NCI-H774 (cell line): ENCODE results near the gene CPB2.

Experiments
- DNase-seq: peaks from one replicate; lab custom pipeline; 2025; lab: John Stamatoyannopoulos, UW

CPB2 gene

DNA sequence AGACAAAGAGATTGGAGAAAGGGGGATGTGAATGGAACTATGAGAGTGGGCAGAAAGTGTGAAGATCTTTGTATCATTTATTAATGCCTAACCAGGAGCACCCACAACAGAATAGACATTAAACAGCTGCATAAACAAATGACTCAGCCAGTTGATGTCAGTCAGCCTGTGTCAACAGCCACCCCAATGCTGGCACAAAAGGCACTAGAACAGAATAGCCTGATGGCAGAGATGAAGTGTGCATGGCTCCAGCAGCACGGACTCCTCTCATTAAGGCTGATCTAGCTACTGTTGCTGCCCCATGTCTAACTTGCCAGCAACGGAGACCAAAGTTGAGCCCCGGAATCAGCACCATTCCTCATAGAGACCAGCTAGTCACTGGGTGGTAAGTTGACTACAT lies 7.8 kb downstream of the CPB2 start:
- peak; percentile 75 for DNase-seq

DNA sequence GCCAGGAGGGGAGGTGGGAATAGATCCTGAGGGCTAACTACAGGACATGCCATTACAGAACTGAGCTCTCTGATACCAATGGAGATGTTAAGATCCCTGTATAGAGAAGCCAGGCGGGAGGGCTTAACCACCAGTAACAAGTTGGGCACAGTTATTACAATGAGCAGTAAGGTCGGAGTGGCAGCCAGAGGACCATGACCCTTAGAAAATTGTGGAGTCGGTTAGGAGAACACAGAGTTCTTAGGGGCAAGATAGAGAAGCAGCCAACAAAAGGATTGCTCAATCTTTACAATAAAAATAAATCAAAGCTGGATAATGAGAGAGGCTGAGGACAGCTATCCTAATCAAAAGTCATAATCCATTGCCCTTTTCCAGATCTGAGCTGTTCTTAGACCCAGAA lies 10.4 kb downstream of the CPB2 start:
- no peak for DNase-seq

DNA sequence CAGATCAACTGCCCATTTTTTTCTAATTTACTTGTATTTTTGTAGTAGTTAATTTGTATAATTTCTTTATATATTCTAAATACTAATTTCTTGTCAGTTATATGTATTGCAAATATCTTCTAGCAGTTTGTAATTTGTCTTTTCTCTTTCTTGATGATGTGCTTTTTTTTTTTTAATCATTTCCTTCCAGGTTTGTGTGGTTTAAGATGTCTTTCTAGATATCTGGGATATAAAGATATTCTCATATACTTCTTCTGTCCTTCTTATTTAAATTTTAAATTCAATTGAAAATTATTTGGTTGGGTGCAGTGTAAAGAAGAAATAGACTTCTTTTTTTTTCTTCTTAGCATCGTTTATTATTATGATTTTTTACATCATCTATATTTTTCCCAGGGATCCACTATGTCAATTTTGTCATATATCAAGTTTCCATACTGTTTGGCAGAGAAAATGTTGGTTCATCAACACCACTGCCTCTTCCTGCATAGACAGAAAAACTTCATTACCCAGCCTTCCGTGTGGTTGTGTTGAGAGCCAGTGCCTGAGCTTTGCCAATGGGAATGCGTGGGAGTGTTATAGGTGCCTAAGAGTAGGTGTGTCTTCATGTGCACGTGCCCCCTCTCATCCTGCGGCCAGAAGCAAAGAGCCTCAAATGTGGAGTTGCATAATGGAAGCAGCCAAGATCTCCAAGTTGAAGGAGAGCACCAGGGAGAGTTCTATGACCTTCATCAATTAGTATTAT lies 15.8 kb downstream of the CPB2 start:
- no peak for DNase-seq

DNA sequence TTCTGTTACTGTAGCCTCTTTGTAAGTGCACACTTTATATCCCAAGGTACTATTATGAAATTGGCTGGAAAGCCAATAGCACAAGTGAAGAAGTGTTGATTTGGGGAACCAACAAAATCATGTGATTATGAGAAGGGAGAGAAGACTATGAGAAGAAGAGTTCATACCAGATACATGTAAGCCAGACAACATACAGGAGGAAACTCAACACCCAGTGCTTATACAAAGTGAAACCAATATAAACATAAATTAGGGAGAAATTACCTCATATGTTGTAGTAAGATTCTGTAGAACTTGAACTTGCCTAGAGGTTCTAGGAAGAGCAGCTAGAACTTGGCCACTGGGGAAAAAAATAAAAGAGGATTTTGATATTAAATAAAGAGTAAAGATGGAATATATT lies 17.4 kb downstream of the CPB2 start:
- no peak for DNase-seq

DNA sequence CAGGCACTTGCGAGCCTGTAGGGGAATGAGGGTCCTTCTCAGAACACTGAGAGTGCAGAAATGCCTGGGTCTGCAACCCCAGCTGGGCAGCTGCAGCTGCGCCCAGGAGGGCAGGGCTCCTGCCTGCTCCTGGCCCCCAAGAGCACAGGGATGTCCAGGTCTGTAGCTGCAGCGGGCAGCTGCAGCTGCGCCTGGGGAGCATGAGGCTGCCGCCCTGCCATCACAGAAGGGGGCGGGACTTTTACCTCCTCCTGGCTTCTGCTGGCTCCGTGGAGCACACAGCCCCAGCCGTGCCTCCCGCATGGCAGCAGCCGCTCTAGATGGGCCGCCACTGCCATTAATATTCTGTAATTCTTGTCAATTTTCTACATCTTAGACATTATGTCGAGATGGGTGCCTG lies 17.8 kb downstream of the CPB2 start:
- no peak for DNase-seq

DNA sequence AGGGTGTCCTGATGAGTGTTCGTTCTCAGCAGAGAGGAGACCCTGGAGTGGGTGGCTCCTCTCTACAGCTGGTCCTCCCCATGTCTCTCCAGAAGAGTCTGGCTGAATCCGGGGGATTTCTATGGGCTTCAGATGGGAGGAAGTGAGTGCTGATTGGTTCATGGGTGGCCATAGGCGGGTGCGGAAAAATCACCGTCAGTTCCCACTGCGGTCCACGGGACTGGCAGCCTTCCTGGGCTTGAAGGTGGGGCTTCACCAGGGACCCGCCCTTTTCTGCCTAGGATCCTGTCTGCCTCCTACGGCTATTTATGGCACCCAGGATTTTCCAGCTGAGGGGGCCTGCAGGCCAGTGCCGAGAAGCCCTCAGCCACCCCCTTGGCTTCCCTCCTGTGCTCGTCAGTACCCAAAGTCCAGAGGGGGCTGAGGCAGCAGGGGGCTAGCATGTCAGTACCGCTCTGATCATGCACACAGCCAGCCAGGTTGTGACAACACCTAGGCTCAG lies 18.4 kb downstream of the CPB2 start:
- DNase-seq: no peak

DNA sequence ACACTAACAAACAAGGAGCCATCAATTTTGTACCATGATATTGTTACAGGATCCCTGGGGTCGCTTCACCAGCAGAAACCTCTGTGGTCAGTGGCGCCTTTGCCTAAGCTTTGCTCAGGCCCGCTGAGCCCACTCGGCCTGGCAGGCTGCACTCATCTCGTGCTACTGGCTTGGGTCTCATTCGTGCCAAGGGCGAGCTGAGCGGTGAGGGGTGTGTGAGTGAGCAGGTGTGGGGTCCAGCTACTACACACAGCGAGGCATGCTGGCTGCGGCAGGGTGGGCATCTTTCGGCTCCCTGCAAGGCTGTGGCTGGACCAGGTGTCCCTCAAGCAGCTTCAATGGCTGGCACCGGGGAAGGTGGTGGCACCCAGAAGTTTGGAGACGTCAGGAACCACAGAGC lies 19.1 kb downstream of the CPB2 start:
- DNase-seq: no peak

DNA sequence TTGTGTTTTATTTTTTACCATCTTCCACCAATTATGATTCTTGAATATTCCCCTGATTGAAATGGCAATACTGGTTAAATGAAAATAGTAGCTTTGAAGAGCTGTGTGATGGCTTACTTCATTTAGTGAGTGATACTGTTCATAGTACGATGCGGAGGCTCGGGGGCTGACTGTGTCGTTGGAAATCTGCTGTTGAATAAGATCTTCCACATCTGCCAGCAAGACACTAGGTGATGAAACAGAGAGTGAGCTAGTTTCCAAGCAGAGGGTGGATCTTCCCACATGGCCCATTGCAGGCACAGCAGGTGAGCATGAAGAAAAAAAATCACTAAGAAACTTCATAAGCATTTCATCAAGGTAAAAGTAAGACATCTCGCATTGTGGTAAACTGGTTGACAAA lies 22.5 kb downstream of the CPB2 start:
- no peak for DNase-seq

DNA sequence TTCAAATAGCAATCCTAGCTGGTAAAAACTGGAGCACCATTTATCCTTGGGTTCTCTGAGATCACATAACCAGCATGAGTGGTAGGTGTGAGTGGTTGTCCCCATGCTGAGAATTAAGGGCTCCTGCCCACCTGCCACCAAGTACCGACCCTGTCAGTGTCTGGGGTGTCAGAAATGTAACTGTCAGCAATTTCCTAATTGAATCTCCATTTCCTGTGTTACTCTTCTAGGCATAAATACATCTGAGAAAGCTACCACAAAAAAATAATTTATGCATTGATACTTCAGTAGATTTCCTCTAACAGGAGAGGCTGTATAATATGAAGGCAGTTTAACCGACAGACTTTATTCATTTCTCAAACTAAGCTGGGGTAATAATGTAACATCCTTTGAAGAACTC lies 25.1 kb downstream of the CPB2 start:
- no peak for DNase-seq

DNA sequence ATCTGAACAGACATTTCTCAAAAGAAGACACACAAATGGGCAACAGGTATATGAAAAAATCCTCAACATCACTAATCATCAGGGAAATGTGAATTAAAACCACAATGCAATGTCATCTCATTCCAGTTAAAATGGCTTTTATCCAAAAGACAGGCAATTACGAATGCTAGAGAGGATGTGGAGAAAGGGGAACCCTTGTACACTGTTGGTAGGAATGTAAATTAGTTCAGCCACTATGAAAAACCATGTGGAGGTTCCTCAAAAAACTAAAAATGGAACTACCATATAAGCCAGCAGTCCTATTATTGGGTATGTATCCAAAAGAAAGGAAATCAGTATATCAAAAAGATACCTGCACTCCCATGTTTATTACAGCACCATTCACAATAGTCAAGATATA lies 27.6 kb downstream of the CPB2 start:
- no peak for DNase-seq

DNA sequence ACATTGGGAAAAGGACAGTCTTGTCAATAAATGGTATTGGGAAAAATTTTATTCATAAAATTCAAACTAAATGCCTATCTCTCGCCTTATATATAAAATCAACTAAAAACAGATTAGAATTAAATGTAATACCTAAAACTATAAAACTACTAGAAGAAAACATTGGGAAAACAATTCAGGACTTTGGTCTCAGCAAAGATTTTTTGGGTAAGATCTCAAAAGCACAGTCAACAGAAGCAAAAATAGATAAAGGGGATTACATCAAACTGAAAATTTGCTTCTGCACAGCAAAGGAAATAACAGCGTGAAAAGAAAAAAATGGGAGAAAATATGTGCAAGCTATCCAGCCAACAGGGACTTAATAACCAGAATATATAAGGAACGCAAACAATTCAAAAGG lies 28.0 kb downstream of the CPB2 start:
- no peak for DNase-seq

DNA sequence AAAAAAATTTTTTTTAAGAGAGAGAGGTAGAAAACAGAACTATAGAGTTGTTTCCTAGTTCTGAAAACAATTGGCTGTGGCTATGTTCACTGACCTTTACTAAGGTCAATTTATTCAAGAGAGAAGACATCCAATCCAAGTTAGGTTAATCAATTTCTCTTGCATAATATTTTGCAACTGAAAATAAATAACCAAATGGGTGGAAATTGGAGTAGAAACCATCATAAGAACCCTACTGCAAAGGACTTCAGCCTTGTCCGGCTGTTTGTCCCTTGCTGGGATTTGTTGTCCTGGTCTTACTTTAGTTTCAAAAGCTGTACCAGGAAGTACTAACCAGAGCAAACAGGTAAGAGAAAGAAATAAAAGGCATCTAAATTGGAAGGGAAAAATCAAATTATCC lies 29.0 kb downstream of the CPB2 start:
- no peak for DNase-seq

DNA sequence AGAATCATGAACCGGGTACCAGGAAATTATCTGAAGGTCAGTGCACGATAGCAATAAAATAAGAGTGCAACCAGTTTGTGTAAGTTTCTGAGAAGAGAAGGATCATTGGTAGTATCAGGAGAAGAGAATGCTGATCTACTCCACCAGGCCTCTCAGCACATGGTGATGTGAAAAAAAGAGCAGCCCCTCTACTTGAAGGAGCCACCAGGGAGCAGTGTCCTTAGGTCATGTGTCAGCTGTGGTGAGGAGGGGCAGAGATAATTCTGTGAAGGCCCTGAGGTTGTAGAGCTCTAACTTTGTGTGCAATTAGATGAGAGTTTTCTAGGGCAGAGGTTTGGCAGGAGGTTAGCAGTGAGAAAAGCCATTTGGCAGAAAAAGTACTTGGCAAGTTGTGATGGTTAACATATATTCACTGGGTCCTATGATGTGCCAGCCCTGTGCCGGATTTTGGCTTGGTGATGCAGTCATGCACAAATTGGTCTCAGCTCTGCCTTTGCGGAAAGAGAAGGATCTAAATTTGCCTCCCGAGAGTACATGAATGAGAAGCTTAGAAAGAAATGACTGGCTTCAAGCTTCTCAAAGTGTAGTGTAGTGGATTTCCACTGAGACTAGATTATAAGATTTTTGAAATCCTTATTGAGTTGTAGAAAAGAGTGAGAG lies 33.1 kb downstream of the CPB2 start:
- no peak for DNase-seq

DNA sequence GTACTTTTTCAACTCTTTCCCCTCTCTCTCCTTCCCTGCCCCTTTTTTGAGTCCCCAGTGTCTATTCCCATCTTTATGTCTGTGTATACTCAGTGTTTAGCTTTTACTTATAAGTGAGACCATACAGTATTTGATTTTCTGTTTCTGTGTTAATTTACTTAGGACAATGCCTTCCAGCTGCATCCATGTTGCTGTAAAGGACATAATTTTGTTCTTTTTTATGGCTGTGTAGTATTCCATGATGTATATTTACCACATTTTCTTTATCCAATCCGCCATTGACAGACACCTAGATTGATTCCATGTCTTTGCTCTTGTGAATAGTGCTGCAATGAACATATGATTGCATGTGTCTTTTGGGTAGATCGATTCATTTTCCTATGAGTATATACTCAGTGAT lies 41.5 kb downstream of the CPB2 start:
- DNase-seq: no peak

DNA sequence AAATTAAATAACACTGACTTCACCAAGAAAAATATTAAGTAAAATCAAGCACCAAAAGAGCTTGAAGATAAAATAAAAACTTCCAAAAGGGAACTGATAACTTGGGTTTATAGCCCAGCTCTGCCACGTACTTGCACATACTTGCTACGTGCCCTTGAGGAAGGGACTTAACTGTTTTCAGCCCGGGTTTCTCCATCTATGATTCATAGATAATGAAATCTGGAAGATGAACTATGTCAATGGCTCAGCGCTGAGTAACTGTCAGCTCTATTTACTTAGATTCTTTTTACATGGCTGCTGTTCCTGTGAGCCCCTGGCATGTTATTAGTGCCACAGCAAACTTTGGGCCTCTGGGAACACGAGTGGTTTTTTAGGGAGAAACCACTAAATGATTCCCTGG lies 42.6 kb downstream of the CPB2 start:
- DNase-seq: no peak

DNA sequence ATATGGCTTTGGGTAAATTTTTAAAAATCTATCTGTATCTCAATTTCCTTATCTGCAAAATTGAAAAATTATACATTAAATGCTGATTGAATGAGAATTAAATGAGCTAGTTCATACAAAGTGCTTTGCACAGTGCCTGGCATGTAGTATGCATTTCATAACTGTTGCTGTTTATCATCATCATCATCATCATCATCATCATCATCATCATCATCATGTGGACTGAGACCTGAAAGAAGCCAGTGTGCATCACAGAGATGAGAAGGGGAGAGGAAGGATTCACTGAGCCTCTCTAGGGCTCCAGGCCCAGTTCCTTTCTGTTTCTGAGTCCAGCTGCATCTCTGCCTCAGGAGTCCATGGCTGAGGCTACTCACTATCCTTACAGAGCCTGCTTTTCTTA lies 45.4 kb downstream of the CPB2 start:
- DNase-seq: no peak

DNA sequence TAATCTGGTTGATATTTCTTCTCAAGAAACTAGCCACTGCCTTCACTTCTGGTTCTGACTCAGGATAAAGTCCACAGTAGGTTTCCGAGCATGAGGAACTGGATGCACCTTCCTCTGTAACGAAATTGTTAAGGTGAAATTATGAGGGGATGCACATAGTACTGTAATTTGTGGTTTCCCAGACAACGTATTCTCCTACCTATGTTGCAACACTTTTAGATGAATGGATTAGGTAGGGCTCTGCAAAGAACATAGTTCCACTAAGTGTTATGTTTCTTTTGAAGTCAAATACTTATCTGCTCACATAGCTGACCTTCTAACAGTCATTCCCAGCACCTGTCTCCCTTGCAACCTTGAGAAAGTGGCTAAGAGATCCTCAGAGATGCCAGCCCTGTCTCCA lies 46.6 kb downstream of the CPB2 start:
- no peak for DNase-seq

DNA sequence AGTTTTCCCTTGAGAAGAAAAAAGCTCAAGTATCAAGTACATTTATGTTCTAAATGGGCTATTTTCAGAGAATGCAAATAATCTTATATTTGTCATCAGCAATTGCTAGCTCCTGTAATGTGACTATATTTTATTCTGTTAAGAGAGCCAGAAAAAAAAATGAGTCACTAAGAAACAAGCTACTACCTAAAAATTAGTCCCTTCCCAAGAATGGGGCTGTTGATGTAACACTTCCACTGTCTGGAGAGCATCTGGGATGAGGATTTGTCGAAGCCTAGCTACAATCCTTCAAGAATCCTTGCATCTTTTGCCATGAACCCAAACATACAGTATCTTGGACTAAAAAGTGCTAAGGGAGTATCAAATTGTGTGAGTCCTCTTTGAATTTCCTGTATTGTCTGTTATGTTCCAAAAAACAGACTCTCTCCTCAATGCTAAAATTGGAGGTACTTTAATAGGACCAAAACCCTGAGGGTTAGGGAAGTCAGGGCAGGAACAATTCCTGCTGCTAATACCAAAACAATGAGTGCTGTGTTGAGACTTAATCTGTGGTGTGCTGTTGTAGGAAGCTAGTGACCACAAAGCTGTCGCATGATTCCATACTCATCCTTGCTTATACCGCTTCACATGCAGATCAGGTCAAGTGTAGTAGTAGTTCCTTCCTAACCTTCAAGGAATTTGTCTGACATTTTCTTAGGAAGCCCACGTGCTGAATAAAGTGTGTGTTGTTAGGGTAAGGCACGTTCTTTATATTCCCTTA lies 47.4 kb downstream of the CPB2 start:
- DNase-seq: no peak

DNA sequence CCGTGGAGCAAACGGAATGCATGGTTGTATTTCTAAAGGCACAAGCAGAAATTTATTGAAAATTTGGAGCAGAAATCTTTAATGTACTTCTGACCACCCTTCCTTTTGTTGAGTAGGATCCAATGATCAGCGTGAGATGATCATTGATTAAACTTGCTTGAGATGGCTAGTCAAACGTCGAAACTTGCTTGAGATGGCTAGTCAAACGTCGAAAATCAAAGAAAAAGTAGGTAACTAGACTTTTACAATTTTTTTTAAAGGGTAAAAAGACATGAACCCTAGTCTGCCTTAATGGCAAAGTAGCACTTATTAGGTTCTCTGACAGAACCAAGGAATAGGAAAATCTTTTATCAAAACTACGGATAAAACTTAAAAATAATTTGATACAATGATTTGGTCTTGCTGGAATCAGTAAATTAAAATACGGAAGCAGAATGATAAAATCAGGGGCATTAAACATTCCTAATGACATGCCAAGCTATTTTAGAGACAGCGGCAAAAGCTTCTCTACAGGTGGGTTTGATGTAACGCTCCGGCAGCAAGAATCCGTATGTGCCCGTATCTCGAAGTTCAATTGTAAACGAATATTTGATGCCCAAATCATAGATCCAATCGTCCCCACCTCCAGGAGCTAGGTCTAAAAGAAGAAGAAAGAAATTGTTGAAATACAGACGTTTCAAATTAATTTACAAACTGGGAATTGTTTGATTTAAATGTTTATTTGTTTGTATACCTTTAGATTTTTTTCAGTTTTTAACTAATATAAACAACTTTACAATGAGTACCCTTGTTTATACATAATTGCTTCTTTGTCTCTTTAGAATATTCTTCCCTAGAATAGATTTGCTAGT lies 51.4 kb downstream of the CPB2 start:
- DNase-seq: no peak

DNA sequence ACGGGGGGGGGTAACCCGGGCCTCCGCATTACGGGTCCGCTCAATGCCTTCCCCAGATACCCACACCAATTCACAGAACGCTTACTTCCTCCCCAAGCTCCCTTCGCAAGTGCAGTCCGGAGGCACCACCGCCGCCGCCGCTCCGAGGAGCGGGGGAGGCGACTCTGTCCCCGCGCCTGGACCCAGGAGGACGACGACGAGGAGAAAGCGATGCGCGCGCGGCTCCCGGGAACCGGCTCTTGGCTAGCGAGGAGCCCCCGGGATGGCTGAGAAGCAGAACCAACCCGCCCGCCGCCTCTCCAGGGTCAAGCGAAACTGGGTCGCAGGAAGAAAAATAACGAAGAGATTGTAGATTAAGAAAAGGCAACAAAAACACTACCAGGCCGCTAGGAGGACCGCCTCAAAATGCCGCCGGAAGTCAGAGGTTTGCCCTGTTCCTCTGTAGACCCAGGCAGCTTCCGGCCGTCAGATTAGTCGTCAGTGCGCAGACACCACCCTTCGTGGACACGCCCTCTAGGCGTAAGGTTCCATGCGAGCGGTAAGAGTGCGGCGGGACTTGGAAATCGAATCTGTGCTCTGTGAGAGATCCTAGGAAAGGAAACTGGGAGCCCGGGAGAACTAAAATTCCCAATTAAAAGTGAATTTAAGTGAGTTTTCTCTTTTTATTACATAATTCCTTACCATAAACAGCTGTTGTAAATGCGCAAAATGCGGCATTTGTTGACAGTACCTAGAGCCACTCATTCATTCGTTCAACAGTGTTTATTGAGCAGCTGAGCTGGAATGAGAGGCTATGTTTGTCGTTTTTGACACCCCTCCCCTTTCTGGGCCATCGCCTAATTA lies 52.3 kb downstream of the CPB2 start, which contains the start of gene ZC3H13:
TSS of gene ZC3H13 (minus strand) at position 428 of the 843 bp plus-strand sequence. CDS start 7,239 bp downstream, outside the sequence.
- peak; percentile 80 for DNase-seq

DNA sequence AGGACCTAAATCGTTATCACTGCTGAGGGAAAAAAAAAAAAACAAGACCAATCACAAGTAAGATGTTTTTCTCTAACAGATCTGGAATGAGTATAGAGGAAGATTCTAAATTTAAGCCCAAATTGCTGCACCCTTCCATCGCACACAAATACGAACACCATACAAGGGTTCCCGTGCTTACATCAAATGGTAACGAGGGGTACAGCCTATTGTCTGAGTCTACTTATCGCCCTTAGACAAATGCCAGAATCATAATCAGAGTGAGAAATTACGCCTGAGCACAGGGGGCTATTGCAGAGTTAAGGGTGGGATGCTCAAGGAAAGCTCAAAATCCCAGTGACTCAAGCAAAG lies 52.9 kb downstream of the CPB2 start:
- DNase-seq: no peak
